ENCODE measurements around the gene PTTG1IP2. TPM values are rescaled to one million over a fixed set of nuclear protein-coding genes. Genes with fewer than 3 reads are reported as not detected.
"Not testable (repeated sequence)": the region's sequence is repeated elsewhere in the genome, so short reads cannot be mapped to it uniquely, and the experiment has no call there.

The PTTG1IP2 gene
- not detected for polyA plus RNA-seq (ENCODE audit: insufficient read length)
- long read RNA-seq, donor 1: 0 reads
- long read RNA-seq, donor 2: 0 reads
- long read RNA-seq, donor 3: 0 reads
- long read RNA-seq, donor 4: 0 reads
- long read RNA-seq, donor 5: 0 reads
- long read RNA-seq, donor 6: 0 reads
- long read RNA-seq, donor 7: 0 reads
- long read RNA-seq, donor 8: 0 reads

DNA sequence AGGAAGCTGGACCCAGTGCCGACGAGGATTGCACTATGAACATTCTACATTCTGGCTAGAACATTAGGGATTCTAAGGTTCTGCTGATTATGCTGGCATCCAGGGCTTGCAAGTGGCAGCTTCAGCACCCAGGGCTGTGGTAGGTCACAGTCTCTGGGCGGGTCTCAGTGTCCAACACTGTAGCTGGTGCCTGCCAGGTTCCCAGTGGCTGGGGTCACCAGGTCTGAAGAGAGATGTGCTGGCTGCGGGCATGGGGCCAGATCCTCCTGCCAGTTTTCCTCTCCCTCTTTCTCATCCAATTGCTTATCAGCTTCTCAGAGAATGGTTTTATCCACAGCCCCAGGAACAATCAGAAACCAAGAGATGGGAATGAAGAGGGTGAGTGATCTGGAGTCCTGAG, at the start of gene PTTG1IP2:
Gene PTTG1IP2 (plus strand): TSS at position 86 of the 400 bp plus-strand sequence. CDS start 148 bp downstream, at position 234.
- no peak for DNase-seq

DNA sequence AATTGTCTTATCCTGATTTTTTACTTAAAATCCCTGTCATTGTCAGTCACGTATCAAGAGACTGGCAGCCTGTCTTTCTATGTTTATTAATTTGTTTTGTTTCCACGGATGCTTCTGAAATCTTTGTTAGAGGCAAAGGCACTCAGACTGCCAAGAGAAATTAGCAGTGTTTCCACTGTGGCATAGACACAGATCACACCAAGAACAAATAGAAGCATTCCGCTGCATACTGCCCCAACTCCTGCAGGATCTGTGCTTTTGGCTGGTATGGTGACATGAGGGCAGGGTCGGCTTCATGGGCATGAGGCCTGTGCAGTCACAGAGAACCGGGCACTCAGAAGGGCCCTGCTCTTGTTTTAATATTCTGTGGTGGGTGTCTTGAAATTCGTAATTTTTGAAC, 47.8 kb upstream of the PTTG1IP2 start:
- DNase-seq: no peak

DNA sequence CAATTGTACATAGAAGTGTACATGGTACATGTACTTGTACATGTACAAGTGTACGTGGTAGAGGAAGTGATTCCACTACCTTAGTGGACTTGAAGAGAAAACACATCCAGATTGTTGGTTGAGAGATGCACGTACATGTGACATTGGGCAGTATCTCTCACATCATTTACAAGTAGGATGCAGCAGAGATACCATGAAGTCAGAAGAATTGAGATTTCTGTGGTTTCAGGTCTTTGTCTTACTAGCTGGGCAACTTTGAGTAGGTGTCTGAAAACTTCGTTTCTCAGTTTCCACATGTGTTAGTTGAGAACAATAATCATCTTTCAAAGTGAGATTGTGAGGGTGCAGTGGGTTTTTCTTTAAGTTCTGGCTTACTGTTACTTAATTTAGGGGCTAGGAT, 44.7 kb upstream of the PTTG1IP2 start:
- DNase-seq: no peak

DNA sequence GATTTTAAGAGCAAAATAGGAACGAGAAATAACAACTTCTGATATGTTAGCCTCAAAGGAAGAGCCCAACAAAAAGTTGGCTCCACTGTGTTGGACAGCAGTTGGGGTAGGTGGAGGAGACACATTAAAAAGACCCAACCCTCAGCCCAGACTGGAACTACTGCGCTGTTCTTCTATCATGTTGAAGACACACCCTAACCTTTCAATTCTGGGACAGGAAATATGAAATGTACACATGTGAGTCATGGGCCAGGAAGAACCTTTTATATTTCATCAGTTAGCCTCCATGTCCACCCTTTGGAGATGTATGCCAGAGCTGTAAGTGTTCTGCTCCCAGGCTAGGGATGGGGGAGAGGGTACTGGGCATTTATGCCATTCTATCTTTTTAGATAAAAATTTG, 44.1 kb upstream of the PTTG1IP2 start:
- DNase-seq: no peak

DNA sequence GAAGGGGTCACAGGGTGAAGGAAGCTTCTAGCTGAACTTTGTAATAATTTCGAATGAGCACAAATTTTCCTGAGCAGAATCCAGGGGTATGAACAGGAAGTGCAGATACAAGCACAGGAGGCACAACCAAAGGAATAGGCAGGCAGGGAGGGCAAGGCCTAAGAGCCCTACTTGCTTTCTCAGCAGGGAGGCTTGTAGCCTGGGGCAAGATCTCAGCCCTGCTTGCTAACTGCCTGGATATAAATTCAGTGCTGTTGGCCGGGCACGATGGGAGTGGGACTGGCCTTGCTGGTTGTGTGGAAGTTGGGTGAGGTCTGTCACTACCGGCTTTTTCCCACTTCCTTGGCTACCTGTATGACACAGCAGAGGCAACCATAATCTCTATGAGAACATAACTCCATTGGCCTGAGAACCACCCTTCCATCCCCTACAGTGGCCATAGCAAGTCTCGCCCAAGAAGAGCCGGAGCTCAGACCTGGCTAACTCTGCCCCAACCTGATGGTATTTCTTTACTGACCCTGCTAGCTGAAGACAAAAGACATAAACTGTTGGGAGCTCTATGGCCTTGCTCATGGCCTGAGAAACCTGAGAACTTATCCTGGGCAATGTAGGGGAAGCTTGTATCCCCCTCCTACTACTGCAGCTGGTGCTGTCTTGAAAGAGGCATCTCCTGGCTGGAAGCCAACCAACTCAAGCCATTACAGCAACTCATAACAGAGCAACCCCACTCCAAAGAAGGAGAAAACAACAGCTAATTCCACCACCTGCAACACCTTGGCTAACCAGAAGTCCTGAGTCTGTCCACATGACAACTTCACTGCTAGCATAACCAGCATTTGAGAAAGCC, 38.6 kb upstream of the PTTG1IP2 start:
- peak; percentile 31 for DNase-seq

DNA sequence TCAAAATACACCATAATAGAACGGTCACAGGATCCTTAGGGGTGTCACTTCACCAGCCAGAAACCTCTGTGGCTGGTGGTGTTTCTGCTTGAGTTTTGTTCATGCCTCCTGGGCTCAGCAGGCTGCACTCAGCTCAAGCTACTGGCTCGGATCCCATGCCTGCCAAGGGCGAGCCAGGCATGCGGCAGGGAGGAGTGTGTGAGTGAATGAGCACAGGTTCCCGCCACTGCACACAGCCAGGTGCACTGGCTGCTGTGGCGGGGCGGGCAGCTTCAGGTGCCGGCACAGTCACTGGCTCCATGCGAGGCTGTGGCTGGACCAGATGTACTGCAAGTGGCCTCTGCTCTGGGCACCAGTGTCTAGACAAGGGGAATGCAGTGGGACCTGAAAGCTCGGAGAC, 36.7 kb upstream of the PTTG1IP2 start:
- DNase-seq: no peak

DNA sequence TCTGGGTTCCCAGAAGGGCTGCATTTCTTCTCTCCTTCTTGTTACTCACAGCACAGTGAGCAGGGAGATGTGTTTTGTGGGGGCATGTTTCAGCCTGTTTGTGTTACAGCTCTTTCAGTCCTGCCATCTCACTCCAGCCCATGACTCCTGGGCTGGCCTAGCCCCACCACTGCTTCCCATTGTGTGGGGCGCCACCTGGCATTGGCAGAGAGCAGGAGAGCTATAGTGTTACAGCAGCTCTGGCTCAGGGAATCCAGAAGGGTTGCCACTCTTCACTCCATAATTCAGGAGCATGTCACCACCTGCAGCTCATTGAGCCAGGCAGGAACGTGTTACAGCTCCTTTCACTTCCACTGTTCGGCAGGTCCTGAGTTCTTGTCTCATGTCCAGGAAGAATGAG, 36.2 kb upstream of the PTTG1IP2 start:
- no peak for DNase-seq

DNA sequence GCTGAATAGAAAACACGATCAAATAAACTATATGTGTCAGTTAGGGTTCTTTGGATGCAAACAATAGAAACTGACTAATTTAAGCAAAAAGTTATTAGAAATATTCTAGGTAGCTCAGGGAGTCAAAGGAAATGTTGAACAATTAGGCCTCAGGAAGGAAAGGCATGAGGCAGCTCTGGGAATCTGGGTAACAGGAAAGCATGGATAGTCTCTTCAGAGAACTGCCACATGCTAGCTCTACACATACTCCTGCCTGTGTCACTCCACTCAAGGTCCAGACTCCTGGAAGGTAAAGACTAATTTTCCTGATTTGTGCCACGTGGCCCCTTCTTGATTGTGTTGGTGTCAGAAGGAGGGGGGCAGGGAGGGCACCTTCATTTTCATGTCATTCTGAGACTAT, 23.8 kb upstream of the PTTG1IP2 start:
- no peak for DNase-seq

DNA sequence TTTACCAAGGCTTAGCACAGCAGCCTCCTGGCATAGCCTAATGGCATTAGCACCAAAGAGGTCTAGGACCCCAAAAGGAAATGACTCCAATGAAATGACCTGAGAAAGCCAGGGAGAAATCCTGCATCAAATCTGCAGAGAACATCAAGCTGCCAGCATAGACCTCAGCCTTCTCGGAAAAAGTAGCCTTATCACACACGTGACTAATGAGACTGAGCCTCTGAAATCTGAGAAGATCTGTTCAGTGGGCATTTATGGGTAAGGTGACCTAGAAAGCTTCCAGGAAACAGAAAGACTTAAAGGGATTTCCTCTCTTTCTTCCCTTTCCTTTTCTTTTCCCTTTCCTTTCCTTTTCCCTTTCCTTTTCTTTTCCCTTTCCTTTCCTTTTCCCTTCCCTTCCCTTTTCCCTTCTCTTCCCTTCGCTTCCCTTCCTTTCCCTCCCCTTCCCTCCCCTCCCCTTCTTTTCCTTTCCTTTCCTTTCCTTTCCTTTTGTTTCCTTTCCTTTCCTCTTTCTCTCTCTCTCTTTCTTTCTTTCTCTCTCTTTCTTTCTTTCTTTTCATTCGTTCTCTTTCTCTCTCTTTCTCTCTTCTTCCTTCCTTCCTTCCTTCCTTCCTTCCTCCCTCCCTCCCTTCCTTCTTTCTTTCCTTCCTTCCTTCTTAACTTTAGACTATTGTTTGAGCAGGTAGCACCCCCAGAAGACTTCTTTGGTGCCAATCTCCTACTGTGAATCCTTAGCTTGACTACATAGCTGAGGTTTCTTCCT, 23.1 kb upstream of the PTTG1IP2 start:
- DNase-seq: no peak

DNA sequence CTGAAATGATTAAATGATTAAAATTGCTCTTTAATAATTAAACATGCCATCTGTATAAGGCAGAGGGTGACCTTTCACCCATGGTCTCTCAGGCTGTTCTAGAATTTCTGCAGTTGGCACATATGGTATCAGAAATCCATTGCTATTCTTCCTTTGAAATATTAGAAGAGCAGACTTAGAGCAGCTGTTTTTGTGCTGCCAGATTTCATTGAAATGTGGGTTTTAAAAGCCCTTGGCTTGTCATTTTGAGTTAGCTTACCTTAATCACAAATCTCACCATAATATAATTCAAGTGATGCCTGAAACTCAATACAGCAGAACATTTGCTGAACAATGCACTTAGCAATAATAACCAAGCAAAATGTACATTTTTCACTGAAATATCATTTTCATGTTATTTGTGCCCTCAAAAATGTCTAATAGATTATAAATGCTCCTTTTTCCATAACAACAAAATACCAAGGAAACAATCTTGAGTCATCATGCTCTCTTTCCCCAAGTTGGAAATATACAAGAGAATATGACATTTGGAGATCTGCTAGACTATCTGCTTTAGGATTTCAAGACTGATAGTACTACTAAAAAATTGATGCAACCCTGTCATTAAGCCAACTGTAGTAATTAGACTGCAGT, 16.1 kb upstream of the PTTG1IP2 start:
- DNase-seq: no peak

DNA sequence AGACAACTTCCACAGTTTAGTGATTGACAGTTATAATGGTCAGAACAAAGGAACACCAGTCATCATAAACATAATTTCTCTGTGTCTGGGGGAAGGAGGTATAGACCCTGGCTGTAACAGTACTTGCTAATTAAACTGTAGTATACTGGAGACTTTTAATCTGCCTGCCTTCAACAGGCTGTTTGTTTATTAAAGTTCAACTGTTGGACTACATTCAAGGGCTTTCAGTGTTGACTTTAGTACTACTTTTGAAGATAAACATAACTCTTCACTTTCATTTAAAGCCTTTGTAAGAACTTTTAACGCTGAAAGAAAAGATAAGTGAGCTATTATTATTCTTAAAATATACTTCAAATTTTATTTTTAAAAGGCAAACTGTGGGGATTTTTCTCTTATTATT, 15.5 kb upstream of the PTTG1IP2 start:
- no peak for DNase-seq

DNA sequence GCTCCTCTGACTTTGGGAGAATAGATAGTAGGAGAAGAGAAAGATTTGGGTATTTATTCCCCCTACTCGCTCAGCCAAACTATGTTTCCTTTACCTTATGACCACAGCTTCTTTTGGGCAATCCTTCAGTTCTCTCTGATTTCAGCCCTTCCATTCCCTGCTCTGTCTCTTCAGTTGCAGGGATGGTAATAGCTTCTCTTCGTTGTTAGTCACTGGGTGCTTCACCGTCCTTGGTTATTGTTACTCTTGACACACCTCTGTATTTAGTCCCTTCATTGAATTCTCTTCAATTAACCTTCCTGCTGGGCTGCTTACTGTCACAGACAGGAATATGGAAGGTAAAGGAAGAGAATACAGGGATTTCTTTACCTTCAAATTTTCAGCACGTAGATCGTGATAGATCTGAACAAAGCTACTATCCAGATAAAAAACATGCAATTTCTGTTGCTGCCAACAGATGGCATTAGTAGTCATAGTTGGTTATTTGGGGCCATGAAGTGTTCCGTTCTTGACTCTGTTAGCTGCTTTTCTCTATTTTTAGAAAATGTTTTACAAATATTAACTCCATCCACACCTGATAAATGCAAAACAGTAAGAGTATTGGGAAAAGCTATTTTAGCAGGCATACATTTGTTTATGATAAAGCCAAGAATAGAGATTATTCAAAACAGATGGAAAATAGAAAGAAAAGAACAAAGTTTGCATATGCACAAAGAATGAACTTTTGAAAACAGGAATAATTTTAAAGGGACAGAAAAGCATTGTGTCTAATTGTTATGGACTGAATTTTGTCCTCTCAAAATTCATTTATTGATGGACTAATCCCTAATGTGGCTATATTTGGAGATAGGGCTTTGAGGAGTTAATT, 14.0 kb upstream of the PTTG1IP2 start:
- DNase-seq: peak; percentile 65

DNA sequence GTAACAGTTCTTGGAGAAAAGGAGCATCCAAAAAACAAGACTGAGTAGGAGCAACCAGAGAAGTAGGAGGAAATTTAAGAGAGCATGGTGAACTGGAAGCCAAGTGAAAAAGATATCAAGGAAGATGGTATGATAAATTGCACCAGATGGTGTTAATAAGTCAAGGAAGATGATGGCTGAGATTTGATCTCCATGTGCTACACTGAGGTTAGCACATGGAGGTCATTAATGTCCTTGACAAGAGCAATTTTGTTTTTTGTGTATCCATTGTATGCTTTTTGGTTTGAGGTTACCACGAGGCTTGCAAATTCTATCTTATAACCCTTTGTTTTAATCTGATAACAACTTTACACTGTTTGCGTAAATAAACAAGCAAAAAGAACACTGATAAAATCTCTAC, 11.3 kb upstream of the PTTG1IP2 start:
- DNase-seq: no peak

DNA sequence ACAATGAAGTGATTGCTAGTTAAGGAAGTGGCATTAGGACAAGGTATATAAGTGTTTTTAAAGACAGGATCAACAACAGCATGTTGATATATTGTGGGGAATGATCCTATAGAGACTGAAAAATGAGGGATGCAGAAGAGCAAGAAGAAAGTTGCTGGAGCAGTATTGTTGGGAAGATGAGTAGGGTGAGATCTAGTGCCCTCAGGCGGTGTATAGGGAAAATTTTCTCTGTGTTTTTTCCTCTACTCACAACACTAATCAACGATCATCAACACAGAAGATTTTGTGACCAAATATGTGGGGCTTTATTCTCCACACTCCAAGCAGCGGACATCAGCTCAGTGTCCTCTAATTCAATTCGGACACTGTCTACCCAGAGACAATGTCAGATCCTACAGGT, 9.6 kb upstream of the PTTG1IP2 start:
- no peak for DNase-seq

DNA sequence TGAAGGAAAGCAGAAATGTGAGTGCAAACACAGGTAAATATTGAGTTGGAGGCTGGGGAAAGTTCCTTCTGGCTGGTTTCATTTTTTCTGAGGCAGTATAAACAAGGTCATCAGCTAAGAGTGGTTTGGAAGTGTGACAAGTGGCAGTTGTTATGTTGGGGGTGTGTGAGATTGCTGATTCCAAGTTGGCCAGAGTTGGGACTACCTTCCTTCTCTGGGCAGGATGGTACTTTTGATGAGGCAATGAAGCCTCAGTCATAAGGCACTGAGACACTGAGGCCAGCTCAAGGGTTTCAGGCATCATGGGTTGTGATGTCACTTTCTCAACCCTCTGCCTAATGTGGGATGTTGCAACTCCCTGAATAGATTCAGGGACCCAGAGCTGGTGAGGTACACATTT, 8.2 kb upstream of the PTTG1IP2 start:
- DNase-seq: no peak

DNA sequence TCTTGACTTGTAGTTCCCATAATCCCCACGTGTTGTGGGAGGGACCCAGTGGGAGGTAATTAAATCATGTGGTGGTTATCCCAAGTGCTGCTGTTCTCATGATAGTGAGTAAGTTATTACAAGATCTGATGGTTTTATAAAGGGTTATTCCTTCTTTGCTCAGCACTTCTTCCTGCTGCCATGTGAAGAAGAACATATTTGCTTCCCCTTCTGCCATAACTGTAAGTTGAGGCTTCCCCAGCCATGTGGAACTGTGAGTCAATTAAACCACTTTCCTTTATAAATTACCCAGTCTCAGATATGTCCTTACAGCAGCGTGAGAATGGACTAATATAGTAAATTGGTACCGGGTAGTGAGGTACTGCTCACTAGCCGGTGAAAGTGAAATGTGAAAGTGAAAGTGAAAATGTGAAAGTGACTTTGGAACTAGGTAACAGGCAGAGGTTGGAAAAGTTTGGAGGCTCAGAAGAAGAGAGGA, 6.2 kb upstream of the PTTG1IP2 start:
- DNase-seq: not testable (repeated sequence)

DNA sequence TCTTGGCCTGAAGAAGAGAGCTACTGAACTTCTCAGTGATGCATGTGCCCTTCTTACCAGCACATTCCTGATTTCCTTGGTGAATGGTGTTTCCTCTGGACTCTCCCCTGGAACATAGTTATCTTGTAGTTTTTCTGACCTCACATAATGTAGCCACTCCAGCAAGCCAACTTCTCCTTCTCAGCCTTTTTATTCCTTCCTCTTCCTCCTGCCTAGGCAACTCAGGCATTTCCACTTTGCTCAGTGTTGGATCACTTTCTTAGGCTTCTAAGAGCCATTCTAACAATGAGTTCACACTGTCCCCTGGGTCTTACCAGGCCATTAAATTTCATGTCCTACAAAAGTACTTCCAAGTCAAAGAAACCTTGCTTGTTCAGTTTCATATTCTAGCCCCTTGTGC, 3.6 kb upstream of the PTTG1IP2 start:
- DNase-seq: no peak

DNA sequence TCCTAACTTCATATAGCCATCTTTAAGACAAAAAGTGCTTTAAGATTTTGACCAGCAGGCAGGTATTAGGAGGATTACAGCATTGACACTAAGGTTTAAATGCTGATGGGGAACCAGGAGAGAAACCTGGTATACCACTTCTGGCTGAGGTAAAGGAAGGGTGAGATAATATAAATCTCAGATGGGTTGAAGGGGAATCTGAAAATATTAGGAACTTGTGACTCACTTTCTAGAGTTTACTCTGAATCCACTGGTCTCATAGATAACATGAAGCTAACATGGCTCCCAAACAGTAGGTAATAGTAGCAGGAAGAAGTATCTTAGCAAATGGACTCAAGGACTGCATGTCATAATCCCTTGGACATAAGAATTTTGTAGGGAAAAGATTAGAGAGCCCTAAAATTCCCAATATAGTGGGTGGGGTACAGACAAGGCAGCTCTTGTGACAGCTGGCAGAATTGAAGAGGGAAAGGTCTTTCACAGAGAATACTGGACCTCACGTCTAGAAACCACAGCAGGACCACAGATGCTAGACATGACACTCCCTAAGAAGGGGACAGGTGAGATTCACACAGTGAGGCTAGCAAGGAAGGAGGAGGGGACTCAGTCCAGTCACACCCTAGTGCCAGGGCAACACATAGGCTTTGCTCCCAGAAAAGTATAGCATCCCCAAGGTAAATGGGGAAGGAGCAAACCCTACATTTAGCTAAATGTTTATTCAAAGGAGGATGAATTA, 3.5 kb downstream of the PTTG1IP2 start:
- no peak for DNase-seq

DNA sequence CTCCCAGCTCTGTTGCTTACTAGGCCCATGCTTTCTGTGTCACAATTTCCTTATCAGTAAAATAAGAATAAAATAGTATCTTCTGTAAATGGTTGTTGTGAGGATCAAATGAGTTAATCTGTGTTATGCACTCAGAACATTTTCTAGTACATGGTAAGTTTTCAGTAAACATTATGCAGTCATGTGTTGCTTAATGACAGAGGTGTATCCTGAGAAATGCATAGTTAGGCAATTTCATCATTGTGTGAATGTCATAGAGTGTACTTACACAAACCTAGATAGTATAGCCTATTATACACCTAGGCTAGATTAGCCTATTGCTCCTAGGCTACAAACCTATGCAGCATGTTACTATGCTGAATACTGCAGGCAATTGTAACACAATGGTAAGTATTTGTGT, 4.4 kb downstream of the PTTG1IP2 start:
- no peak for DNase-seq

DNA sequence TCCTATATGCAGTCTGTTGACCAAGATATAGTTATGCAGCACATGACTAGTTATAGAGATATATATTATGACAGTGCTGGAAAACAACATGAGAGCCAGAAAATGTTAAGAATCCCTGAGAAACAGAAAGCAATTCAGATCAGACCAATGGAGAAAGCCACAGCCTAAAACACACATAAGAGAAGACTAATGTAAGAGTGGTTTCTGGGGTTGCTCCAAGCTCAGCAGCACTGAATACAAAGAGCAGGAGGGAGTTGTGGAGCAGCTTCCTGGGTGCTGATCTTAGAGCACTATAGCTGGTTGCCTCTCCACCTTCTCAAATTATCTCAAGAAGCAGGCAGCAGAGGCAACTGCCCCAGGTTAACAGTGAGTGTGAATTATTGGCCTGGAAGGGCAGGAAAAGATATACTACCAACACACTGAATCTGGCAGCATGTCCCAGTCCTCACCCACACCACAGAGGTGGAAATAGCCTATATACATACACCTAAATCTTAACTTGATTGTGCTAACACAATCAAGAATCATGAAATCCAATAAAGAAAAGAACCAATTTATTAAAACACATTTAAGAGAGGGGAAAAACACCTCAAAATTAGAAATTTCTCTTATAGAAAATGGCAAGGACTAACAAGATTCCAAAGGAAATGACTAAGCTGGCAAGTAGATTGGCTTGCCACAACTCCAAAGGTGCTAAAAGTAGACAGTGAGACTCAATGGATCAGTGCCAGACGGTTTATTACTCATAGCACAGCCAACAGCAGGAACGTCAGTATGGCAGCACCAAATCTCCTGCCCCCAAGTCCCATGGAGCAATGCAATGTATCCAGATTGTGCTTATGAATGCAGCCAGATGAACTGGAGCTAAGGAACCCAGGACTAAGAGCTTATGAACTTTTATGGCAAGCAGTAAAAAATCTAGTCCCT, 5.1 kb downstream of the PTTG1IP2 start:
- no peak for DNase-seq

Data from left kidney (tissue), 8 donors.